GM19372 (cell line): Measurements from ENCODE around the gene ADGRF4.

Experiments
- ATAC-seq: cut with Tn5 transposase; IDR thresholded peaks from one replicate; pipeline ENCODE4 v1.9.1; 2021; ENCODE audit warnings: mild to moderate bottlenecking, low read depth, moderate library complexity; ENCODE audit not compliant: unreplicated experiment

The ADGRF4 gene

GRCh38 chr6:47698342-47698787 lies at the start of gene ADGRF4:
Gene ADGRF4 (plus strand): TSS chr6:47698580. CDS start chr6:47707246, 8,666 bp downstream.
- ATAC-seq, result no peak

GRCh38 chr6:47650553-47651432 lies 47.6 kb upstream of the ADGRF4 start:
- no peak for ATAC-seq

GRCh38 chr6:47651505-47651944 lies 46.9 kb upstream of the ADGRF4 start:
- ATAC-seq, result no peak

- no peak for ATAC-seq
Measured at GRCh38 chr6:47653706-47654105, 44.7 kb upstream of the ADGRF4 start.

GRCh38 chr6:47654255-47654654 lies 44.1 kb upstream of the ADGRF4 start:
- no peak for ATAC-seq

GRCh38 chr6:47655719-47656595 lies 42.4 kb upstream of the ADGRF4 start:
- no peak for ATAC-seq

- no peak for ATAC-seq
Measured at GRCh38 chr6:47661960-47662359, 36.4 kb upstream of the ADGRF4 start.

GRCh38 chr6:47663462-47664216 lies 34.7 kb upstream of the ADGRF4 start:
- ATAC-seq, result no peak

- no peak for ATAC-seq
Measured at GRCh38 chr6:47665112-47665511, 33.3 kb upstream of the ADGRF4 start.

GRCh38 chr6:47669684-47670513 lies 28.5 kb upstream of the ADGRF4 start:
- no peak for ATAC-seq

- no peak for ATAC-seq
Measured at GRCh38 chr6:47670851-47671250, 27.5 kb upstream of the ADGRF4 start.

- ATAC-seq, result no peak
Measured at GRCh38 chr6:47671777-47672176, 26.6 kb upstream of the ADGRF4 start.

- ATAC-seq, result no peak
Measured at GRCh38 chr6:47672816-47673215, 25.6 kb upstream of the ADGRF4 start.

- ATAC-seq, result no peak
Measured at GRCh38 chr6:47674673-47675072, 23.7 kb upstream of the ADGRF4 start.

GRCh38 chr6:47677381-47678100 lies 20.8 kb upstream of the ADGRF4 start:
- ATAC-seq, result no peak

GRCh38 chr6:47678739-47679138 lies 19.6 kb upstream of the ADGRF4 start:
- no peak for ATAC-seq

- ATAC-seq, result no peak
Measured at GRCh38 chr6:47679322-47679906, 19.0 kb upstream of the ADGRF4 start.

GRCh38 chr6:47680051-47680450 lies 18.3 kb upstream of the ADGRF4 start:
- no peak for ATAC-seq

- ATAC-seq, result no peak
Measured at GRCh38 chr6:47680724-47681123, 17.7 kb upstream of the ADGRF4 start.
